DMS79 (cell line): ENCODE results near the gene TRMT11.
"Not testable (repeated sequence)": the region's sequence is repeated elsewhere in the genome, so short reads cannot be mapped to it uniquely, and the experiment has no call there.

Experiments
- DNase-seq: peaks from one replicate; lab custom pipeline; 2025; lab: John Stamatoyannopoulos, UW

Gene TRMT11

DNA sequence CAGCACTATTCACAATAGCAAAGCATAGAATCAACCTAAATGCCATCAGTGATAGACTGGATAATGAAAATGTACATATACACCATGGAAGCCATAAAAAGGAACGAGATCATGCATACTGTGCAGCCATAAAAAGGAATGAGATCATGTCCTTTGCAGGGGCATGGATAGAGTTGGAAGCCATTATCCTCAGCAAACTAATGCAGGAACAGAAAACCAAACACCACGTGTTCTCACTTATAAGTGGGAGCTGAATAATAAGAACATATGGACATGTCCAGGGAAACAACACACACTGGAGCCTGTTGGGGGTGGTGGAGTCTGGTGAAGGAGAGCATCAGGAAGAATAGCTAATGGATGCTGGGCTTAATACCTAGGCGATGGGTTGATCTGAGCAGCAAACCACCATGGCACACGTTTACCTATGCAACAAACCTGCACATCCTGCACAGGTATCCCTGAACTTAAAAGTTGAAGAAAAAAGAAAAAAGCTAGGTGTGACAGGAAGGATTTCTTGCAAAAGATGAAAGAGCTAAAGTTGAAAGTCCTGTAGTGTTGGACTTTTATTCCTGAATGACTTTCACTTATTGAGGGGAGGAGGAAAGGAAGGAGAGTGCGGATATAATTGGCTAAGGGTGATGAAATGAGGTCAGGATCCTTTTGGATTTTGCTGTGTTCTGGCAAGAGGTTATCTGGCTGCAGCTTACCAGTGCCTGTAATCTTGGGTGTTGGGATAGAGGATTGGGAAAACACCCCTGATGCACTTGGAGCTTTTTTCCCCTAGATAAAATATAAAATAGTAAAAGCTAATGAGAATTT, 8.5 kb downstream of the TRMT11 start:
- no peak for DNase-seq

DNA sequence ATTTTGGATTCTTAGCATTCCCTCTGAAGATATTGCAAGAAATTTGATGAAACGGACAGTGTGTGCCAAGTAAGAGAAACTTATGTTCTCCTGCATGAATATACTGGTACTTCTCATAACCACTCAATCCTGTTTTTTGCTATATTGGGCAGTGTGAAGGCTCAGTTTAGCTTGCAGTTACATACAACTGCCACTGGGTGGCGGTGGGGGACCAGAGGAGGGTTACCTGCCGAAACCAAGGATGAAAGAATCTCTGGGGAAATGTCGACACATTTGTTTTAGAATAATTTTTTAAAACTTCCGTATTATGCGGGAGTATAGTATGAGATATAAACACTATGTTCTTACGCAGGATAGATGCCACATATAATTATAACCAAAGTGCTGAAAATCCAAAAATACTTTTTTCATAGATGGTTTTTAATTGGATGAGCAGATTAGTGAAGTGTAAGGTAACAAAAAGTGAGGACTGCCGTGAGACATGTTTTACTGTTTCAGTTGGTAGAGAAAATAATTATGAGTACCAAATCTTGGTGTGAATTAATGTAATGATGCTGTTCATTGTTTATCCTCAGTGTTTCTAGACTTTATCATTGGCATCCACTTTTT, 9.7 kb downstream of the TRMT11 start:
- DNase-seq, result peak; percentile 37

- DNase-seq, result no peak
Observed at GRCh38 chr6:126002755-126003679, 16.7 kb downstream of the TRMT11 start.

GRCh38 chr6:126007800-126008199, 21.5 kb downstream of the TRMT11 start:
- no peak for DNase-seq

GRCh38 chr6:126010040-126010439, 23.7 kb downstream of the TRMT11 start:
- no peak for DNase-seq

GRCh38 chr6:126015863-126016262, 29.5 kb downstream of the TRMT11 start:
- no peak for DNase-seq

DNA sequence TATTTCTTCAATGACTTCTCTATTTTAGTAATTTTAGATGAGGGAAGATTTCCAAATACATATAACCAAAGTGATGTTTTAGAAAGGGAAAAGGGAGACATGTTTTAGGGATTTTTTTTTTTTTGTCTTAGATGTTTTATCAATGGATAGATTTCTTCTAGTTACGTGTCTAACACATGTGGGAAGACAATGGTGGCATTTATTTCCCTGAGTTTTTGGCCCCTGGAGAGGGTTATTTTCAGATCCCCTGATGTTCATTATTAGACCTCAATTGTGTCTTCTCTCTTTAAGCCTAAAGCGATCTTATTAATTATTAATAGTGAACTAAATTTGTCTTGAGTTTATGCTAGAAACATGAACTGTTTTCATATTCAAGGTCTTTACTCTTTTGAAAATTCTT, 30.3 kb downstream of the TRMT11 start:
- no peak for DNase-seq

DNA sequence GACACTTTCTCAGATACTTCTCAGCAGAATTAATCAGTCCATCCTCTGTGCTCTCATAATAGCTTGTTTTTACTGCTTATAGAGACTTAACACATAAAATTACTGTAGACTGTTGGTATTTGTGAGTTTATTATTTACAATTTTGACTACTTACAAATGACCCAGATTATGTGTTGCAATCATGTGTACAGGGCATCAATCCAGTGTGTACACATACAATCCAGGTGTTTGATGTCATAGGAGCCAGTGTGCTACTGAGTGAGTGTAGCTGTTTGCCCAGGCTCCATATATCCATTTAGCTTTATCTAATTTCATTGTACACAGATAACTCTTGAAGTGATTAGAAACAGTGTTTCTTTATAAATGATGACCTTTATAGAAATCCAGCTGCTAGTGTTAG, 31.3 kb downstream of the TRMT11 start:
- DNase-seq, result no peak

DNA sequence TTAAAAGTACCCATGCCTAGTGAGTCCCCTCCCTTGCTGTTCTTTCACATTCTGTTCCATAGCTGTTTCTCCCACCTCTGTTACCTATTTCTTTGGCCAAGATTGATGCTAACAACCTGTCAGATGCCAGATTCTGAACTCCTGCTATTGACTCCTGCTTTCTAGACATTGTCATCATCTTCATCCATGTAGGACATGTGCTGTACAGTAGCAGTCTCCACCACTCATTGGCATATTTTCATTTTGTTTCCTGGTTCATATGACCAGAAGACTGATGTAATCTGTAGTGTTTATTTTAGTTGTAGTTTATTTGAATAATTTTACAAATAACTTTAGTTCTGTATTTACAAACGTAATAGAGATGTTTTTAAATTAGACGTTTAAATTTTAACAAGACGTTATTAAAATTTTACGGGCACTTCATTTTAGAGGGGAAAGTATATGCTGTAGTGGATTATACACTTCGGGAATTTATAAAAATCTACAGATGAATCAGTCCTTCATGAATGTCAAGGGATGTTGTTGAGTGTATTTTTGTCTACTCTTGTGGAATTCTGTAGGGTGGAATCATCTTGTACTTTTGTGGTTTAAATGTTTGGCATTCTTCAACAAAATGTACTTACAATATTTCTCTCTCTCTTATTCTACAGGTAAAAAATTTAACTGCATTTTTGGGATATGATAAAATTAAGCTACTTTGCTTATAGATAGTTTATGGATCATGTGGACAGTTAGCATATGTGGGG, 34.1 kb downstream of the TRMT11 start:
- DNase-seq, result no peak

DNA sequence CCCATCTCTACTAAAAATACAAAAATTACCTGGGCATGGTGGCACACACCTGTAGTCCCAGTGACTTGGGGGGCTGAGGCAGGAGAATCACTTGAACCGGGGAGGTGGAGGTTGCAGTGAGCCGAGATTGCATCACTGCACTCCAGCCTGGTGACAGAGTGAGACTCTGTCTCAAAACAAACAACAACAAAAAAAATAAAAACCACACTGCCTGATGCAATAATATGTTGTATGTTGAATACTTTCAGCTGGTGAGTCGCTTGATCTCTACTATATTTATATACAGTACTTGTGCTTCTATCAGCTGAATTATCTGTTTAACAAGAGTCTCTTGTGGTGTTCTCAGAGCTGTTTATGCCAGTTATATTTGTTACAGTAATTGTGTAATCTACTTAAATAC, 37.1 kb downstream of the TRMT11 start:
- not testable (repeated sequence) for DNase-seq

- DNase-seq, result no peak
Observed at GRCh38 chr6:126026001-126026400, 39.7 kb downstream of the TRMT11 start.

- DNase-seq, result no peak
Observed at GRCh38 chr6:126027601-126028000, 41.3 kb downstream of the TRMT11 start.

GRCh38 chr6:126030045-126030444, 43.7 kb downstream of the TRMT11 start:
- no peak for DNase-seq

DNA sequence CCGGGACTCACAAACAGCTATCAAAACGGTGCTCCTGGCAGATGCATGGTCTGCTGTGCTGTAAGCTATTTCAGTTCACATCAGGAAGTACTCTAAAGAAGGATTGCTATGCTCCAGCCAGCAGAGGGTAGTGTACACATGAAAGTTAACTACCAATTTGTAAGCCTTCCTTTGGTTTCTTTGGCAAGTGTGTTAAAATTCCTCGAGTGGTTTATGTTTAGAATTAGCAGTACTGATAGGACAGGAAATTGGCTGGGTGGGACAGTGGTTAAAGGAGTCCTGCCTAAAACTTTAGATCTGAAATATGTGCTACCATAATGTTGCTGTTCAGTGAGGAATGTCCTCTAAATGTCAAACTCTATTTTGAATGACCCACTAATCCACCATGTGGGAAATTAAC, 47.4 kb downstream of the TRMT11 start:
- DNase-seq, result no peak

DNA sequence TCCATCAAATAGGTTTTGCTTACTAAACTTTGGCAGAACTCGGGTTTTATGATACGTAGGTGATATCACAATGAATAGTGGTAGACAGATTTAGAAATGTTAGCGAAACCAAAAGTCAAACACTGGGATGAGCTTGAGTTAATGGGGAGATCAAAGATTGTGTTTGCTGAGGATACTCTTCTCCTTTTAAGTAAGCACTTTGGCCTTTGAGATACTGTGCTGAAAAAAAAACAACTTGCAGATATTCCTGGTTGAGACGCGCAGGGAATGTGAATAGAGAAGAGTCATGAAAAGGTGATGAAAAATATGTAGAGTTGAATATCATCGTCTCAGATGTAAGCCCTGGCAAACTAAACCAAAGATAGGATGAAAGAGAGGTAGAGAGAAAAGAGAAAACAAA, 48.3 kb downstream of the TRMT11 start:
- DNase-seq, result no peak

DNA sequence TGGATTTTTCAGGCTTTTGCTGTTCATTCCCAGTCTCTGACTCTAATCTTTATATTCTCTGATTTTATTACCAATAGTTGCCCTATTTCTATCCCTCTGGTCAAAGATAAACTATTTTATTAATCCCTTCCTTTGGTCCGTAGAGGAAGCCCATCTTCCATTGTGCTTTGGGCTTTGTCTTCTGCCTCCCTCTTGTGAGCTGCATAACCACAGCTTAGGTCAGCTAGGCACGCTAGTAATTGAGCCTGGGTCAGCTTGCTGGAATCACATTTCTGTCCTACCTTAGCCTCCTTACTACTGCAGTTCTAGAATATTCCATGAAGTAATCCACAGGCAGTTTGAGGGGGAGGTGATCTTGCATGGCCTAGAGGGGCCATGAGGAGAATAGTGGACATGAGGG, 49.4 kb downstream of the TRMT11 start:
- DNase-seq, result no peak

DNA sequence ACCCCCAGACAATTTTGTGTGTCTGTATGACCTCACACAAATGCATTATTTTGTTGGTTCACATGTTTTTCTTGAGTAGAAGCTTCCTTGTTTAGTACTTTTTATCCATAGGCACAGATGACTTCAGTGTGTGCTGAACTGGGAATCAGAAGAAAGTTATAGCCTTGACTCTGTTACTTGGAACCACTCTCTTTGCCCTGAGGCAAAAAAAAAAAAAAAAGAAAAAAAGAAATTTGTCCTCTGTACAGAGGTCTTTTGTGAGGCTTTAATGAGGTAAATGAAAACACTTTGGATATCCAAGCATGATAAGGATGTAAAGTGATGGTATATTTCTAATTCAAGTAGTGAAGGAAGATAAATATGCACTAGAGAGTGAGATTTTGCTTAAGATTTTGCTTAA, 51.9 kb downstream of the TRMT11 start:
- DNase-seq, result no peak

GRCh38 chr6:126039284-126039683, 52.9 kb downstream of the TRMT11 start:
- no peak for DNase-seq

GRCh38 chr6:126040394-126040793, 54.1 kb downstream of the TRMT11 start:
- no peak for DNase-seq

- DNase-seq, result no peak
Observed at GRCh38 chr6:126040826-126041225, 54.5 kb downstream of the TRMT11 start.

DNA sequence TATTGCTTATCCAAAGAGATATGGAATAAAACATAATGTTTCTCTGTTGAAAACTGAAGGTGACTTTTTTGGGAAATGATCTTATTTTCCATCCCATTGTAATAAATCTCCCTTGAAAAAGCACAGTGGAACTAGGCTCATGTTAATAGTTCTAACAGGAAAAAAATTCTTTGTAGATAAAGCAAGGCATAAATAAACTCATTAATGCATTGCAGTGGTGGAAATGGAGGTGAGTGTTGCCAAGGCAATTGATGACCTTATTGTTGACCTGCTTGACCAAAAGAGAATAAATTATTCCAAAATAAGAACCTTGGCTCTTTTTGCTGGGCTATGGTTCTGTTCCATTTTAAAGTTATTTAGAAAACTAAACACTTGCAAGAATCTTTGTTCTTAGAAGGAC, 55.2 kb downstream of the TRMT11 start:
- no peak for DNase-seq

DNA sequence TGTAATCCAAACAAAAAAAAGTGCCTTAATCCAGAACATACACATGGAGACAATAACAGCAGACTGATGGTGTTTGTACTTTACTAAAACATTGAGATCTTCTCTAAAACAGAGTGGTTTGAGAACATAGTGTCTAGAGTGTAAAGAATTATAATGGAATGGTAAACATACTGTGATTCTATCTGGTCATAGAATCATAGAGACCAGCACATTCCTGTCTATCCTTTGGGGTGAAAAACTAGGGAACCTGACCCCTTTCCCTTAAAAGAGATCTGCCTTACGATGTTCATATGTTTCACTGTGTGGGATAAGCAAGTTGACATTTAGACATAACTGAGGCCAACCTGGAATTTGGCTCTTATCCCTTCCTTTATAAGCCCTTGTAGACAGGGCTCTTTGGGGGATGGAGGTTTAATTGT, 55.7 kb downstream of the TRMT11 start:
- no peak for DNase-seq
